HEK293 (cell line): ENCODE data around the gene CD276.

Experiments
- GLI2 ChIP-seq: fragments of 450-650 bp; formaldehyde crosslinking; IDR thresholded peaks from 2 replicates; pipeline ENCODE4; 2017; ENCODE audit warnings: missing biosample characterization, missing genetic modification characterization, low read depth, borderline replicate concordance
- MYNN ChIP-seq: fragments of 450-650 bp; formaldehyde crosslinking; IDR thresholded peaks from 2 replicates; pipeline ENCODE4 v1.5.1; 2016; ENCODE audit warnings: missing biosample characterization, missing genetic modification characterization, borderline replicate concordance
- PBX3 ChIP-seq: sonication (generic); formaldehyde crosslinking; IDR thresholded peaks from 2 replicates; pipeline ENCODE4 v1.8.1; 2022; ENCODE audit warnings: mild to moderate bottlenecking, moderate library complexity, missing genetic modification reagents
- REPIN1 ChIP-seq: fragments of 450-650 bp; formaldehyde crosslinking; IDR thresholded peaks from 2 replicates; pipeline ENCODE4 v1.5.1; 2017; ENCODE audit warnings: missing biosample characterization, missing genetic modification characterization, low read depth
- TCF7L2 ChIP-seq: IDR thresholded peaks from 2 replicates; pipeline ENCODE4 v1.6.1; 2011; ENCODE audit warnings: low read depth, mild to moderate bottlenecking, inconsistent platforms, low read length, moderate library complexity, borderline replicate concordance
- YY1 ChIP-seq: fragments of 450-650 bp; formaldehyde crosslinking; IDR thresholded peaks from 2 replicates; pipeline ENCODE4 v1.5.1; 2018; ENCODE audit warnings: missing biosample characterization, missing genetic modification characterization
- ZBTB11 ChIP-seq: fragments of 450-650 bp; formaldehyde crosslinking; conservative IDR thresholded peaks from 2 replicates; pipeline ENCODE4 v1.5.1; 2016; ENCODE audit warnings: low read depth, missing biosample characterization, missing genetic modification characterization
- ZBTB7A ChIP-seq: fragments of 450-650 bp; formaldehyde crosslinking; IDR thresholded peaks from 2 replicates; pipeline ENCODE4 v1.5.1; 2016; ENCODE audit warnings: low read depth, missing biosample characterization, missing genetic modification characterization
- ZFP3 ChIP-seq: fragments of 450-650 bp; formaldehyde crosslinking; IDR thresholded peaks from 2 replicates; pipeline ENCODE4 v1.5.1; 2016; ENCODE audit warnings: low read depth, missing biosample characterization, missing genetic modification characterization
- ZFP41 ChIP-seq: fragments of 450-650 bp; formaldehyde crosslinking; IDR thresholded peaks from 2 replicates; pipeline ENCODE4 v1.5.1; 2016; ENCODE audit warnings: missing biosample characterization, missing genetic modification characterization, borderline replicate concordance
- ZNF121 ChIP-seq: fragments of 450-650 bp; formaldehyde crosslinking; IDR thresholded peaks from 2 replicates; pipeline ENCODE4 v1.5.1; 2016; ENCODE audit warnings: missing biosample characterization, missing genetic modification characterization
- ZNF19 ChIP-seq: fragments of 450-650 bp; formaldehyde crosslinking; IDR thresholded peaks from 2 replicates; pipeline ENCODE4; 2016; ENCODE audit warnings: missing biosample characterization, missing genetic modification characterization, low read depth
- ZNF202 ChIP-seq: fragments of 450-650 bp; formaldehyde crosslinking; IDR thresholded peaks from 2 replicates; pipeline ENCODE4 v1.5.1; 2016; ENCODE audit warnings: missing biosample characterization, missing genetic modification characterization, borderline replicate concordance
- ZNF24 ChIP-seq: fragments of 450-650 bp; formaldehyde crosslinking; IDR thresholded peaks from 2 replicates; pipeline ENCODE4 v1.5.1; 2016; ENCODE audit warnings: missing biosample characterization, missing genetic modification characterization
- ZNF391 ChIP-seq: fragments of 450-650 bp; formaldehyde crosslinking; IDR thresholded peaks from 2 replicates; pipeline ENCODE4 v1.5.1; 2016; ENCODE audit warnings: low read depth, missing biosample characterization, missing genetic modification characterization, borderline replicate concordance
- ZNF404 ChIP-seq: fragments of 450-650 bp; formaldehyde crosslinking; IDR thresholded peaks from 2 replicates; pipeline ENCODE4 v1.5.1; 2017; ENCODE audit warnings: missing biosample characterization, missing genetic modification characterization
- ZNF510 ChIP-seq: fragments of 450-650 bp; formaldehyde crosslinking; IDR thresholded peaks from 2 replicates; pipeline ENCODE4 v1.5.1; 2018; ENCODE audit warnings: mild to moderate bottlenecking, missing genetic modification characterization, missing biosample characterization; ENCODE audit not compliant: insufficient replicate concordance
- ZNF580 ChIP-seq: fragments of 450-650 bp; formaldehyde crosslinking; IDR thresholded peaks from 2 replicates; pipeline ENCODE4 v1.5.1; 2016; ENCODE audit warnings: missing biosample characterization, missing genetic modification characterization
- ZNF624 ChIP-seq: fragments of 450-650 bp; formaldehyde crosslinking; IDR thresholded peaks from 2 replicates; pipeline ENCODE4 v1.5.1; 2017; ENCODE audit warnings: missing biosample characterization, missing genetic modification characterization
- ZNF645 ChIP-seq: fragments of 450-650 bp; formaldehyde crosslinking; IDR thresholded peaks from 2 replicates; pipeline ENCODE4; 2016; ENCODE audit warnings: missing biosample characterization, missing genetic modification characterization
- ZNF654 ChIP-seq: fragments of 450-650 bp; formaldehyde crosslinking; IDR thresholded peaks from 2 replicates; pipeline ENCODE4 v1.5.1; 2016; ENCODE audit warnings: low read depth, missing biosample characterization, missing genetic modification characterization
- ZNF830 ChIP-seq: fragments of 450-650 bp; IDR thresholded peaks from 2 replicates; pipeline ENCODE4 v1.5.0; 2018; ENCODE audit warnings: missing biosample characterization, missing genetic modification characterization, low read depth, mild to moderate bottlenecking, moderate library complexity
- TF ChIP-seq, protein P1 (sequence below): fragments of 450-650 bp; formaldehyde crosslinking; IDR thresholded peaks from 2 replicates; pipeline ENCODE4 v1.5.1; 2016; ENCODE audit warnings: missing biosample characterization, missing genetic modification characterization
- TF ChIP-seq, protein P2 (sequence below): fragments of 450-650 bp; formaldehyde crosslinking; IDR thresholded peaks from 2 replicates; pipeline ENCODE4 v1.5.1; 2017; ENCODE audit warnings: missing biosample characterization, missing genetic modification characterization
- TF ChIP-seq, protein P3 (sequence below): fragments of 450-650 bp; formaldehyde crosslinking; IDR thresholded peaks from 2 replicates; pipeline ENCODE4 v1.5.1; 2016; ENCODE audit warnings: missing biosample characterization, missing genetic modification characterization

The CD276 gene

GRCh38 chr15:73700041-73700842, 16.1 kb downstream of the CD276 start (continued):
- TF ChIP-seq, protein P1, sequence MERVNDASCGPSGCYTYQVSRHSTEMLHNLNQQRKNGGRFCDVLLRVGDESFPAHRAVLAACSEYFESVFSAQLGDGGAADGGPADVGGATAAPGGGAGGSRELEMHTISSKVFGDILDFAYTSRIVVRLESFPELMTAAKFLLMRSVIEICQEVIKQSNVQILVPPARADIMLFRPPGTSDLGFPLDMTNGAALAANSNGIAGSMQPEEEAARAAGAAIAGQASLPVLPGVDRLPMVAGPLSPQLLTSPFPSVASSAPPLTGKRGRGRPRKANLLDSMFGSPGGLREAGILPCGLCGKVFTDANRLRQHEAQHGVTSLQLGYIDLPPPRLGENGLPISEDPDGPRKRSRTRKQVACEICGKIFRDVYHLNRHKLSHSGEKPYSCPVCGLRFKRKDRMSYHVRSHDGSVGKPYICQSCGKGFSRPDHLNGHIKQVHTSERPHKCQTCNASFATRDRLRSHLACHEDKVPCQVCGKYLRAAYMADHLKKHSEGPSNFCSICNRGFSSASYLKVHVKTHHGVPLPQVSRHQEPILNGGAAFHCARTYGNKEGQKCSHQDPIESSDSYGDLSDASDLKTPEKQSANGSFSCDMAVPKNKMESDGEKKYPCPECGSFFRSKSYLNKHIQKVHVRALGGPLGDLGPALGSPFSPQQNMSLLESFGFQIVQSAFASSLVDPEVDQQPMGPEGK (tag by site-specific recombination) = 0 out of 2 replicates have a peak, but pooled peaks have one; percentile 25
- TF ChIP-seq, protein P2, sequence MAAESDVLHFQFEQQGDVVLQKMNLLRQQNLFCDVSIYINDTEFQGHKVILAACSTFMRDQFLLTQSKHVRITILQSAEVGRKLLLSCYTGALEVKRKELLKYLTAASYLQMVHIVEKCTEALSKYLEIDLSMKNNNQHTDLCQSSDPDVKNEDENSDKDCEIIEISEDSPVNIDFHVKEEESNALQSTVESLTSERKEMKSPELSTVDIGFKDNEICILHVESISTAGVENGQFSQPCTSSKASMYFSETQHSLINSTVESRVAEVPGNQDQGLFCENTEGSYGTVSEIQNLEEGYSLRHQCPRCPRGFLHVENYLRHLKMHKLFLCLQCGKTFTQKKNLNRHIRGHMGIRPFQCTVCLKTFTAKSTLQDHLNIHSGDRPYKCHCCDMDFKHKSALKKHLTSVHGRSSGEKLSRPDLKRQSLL (tag by site-specific recombination) = no peak
- TF ChIP-seq TCF7L2 (no peak), ZBTB7A (tag by site-specific recombination) (no peak), ZNF830 (no peak), ZNF391 (peak; percentile 53; the same call in 1 of the 2 replicates), PBX3 (CRISPR knock-in tag) (no peak), ZNF24 (tag by site-specific recombination) (no peak), YY1 (tag by site-specific recombination) (no peak), ZNF19 (tag by site-specific recombination) (no peak), ZNF580 (tag by site-specific recombination) (no peak), ZNF202 (tag by site-specific recombination) (no peak), REPIN1 (no peak), ZNF404 (tag by site-specific recombination) (no peak), ZNF645 (tag by site-specific recombination) (no peak), GLI2 (tag by site-specific recombination) (no peak), ZNF654 (peak; percentile 95), ZNF510 (tag by site-specific recombination) (no peak), ZFP3 (no peak), MYNN (no peak), ZFP41 (tag by site-specific recombination) (no peak), ZNF624 (no peak), ZBTB11 (tag by site-specific recombination) (no peak), ZNF121 (tag by site-specific recombination) (no peak)
- TF ChIP-seq, protein P3, sequence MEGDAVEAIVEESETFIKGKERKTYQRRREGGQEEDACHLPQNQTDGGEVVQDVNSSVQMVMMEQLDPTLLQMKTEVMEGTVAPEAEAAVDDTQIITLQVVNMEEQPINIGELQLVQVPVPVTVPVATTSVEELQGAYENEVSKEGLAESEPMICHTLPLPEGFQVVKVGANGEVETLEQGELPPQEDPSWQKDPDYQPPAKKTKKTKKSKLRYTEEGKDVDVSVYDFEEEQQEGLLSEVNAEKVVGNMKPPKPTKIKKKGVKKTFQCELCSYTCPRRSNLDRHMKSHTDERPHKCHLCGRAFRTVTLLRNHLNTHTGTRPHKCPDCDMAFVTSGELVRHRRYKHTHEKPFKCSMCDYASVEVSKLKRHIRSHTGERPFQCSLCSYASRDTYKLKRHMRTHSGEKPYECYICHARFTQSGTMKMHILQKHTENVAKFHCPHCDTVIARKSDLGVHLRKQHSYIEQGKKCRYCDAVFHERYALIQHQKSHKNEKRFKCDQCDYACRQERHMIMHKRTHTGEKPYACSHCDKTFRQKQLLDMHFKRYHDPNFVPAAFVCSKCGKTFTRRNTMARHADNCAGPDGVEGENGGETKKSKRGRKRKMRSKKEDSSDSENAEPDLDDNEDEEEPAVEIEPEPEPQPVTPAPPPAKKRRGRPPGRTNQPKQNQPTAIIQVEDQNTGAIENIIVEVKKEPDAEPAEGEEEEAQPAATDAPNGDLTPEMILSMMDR = peak; percentile 91
